NCI-H748 (cell line): ENCODE measurements around the gene CBLN2.

ENCODE experiments used
- DNase-seq: peaks from one replicate; lab custom pipeline; 2025; ENCODE audit not compliant: unreplicated experiment; lab: John Stamatoyannopoulos, UW

CBLN2 gene

GRCh38 chr18:72544092-72544886 is at the start of gene CBLN2:
CBLN2 (minus strand) TSS chr18:72544342; CDS start chr18:72542160, 2,182 bp downstream.
- peak; percentile 98 for DNase-seq

GRCh38 chr18:72588360-72588759 is 44.2 kb upstream of the CBLN2 start:
- DNase-seq, result no peak

- no peak for DNase-seq
Observed at GRCh38 chr18:72584787-72585186, 40.6 kb upstream of the CBLN2 start.

- DNase-seq, result no peak
Observed at GRCh38 chr18:72581976-72582375, 37.8 kb upstream of the CBLN2 start.

GRCh38 chr18:72572896-72573295 is 28.8 kb upstream of the CBLN2 start:
- DNase-seq, result no peak

GRCh38 chr18:72566290-72566689 is 22.1 kb upstream of the CBLN2 start:
- DNase-seq, result no peak

- DNase-seq, result no peak
Observed at GRCh38 chr18:72555968-72556367, 11.8 kb upstream of the CBLN2 start.

- no peak for DNase-seq
Observed at GRCh38 chr18:72555101-72555500, 11.0 kb upstream of the CBLN2 start.

- peak; percentile 84 for DNase-seq
Observed at GRCh38 chr18:72543357-72544055, 636 bp downstream of the CBLN2 start.

- DNase-seq, result peak; percentile 84
Observed at GRCh38 chr18:72542984-72543356, 1.2 kb downstream of the CBLN2 start.

- peak; percentile 88 for DNase-seq
Observed at GRCh38 chr18:72542342-72542741, 1.8 kb downstream of the CBLN2 start.

- DNase-seq, result peak; percentile 93
Observed at GRCh38 chr18:72541871-72542332, 2.2 kb downstream of the CBLN2 start.

- DNase-seq, result peak; percentile 40
Observed at GRCh38 chr18:72539901-72540300, 4.2 kb downstream of the CBLN2 start.

GRCh38 chr18:72530622-72531021 is 13.5 kb downstream of the CBLN2 start:
- peak; percentile 23 for DNase-seq

- no peak for DNase-seq
Observed at GRCh38 chr18:72504866-72505265, 39.3 kb downstream of the CBLN2 start.

GRCh38 chr18:72502671-72503431 is 41.3 kb downstream of the CBLN2 start:
- DNase-seq, result no peak

- DNase-seq, result no peak
Observed at GRCh38 chr18:72492497-72492896, 51.6 kb downstream of the CBLN2 start.
